ENCODE results near the gene PAX8. TPM values are rescaled to one million over a fixed set of nuclear protein-coding genes. Genes with fewer than 3 reads are reported as not detected.

Gene PAX8
- total RNA-seq, 4 donors from 2014 or later, result 0.62 to 2.5 (median 1.1) TPM; not detected in 1

- Histone ChIP-seq H3K36me3 (no peaks in the 10 kb centered on the region), H3K9me3 (no peaks in the 10 kb centered on the region), H3K27me3 (no peaks in the 10 kb centered on the region), H3K4me1 (peaks cover 0 to 20% (median 5%) of the 10 kb centered on the region in 3 donors), H3K4me3 (peak overlapping the region; percentile 48 to 66), H3K27ac (peak overlapping the region in 3 of 4 donors; percentile 68 to 85 (median 74))
- 0% methylated on average over 1 of the region's 79 CpGs for WGBS, 2 donors (ENCODE audit: low coverage in 1 of 2)
- TF ChIP-seq EP300 (IDR thresholded peaks at IDR 0.05), result no peak
- peak; percentile 60 for TF ChIP-seq POLR2AphosphoS5 (IDR thresholded peaks at IDR 0.05)
- peak in 1 of 2 donors; percentile 46 for TF ChIP-seq POLR2A (IDR thresholded peaks at IDR 0.05)
- TF ChIP-seq, protein P1, sequence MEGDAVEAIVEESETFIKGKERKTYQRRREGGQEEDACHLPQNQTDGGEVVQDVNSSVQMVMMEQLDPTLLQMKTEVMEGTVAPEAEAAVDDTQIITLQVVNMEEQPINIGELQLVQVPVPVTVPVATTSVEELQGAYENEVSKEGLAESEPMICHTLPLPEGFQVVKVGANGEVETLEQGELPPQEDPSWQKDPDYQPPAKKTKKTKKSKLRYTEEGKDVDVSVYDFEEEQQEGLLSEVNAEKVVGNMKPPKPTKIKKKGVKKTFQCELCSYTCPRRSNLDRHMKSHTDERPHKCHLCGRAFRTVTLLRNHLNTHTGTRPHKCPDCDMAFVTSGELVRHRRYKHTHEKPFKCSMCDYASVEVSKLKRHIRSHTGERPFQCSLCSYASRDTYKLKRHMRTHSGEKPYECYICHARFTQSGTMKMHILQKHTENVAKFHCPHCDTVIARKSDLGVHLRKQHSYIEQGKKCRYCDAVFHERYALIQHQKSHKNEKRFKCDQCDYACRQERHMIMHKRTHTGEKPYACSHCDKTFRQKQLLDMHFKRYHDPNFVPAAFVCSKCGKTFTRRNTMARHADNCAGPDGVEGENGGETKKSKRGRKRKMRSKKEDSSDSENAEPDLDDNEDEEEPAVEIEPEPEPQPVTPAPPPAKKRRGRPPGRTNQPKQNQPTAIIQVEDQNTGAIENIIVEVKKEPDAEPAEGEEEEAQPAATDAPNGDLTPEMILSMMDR (IDR thresholded peaks at IDR 0.05), result peak; percentile 85 to 97 (median 92)
- ATAC-seq, result peak; percentile 90
These were observed 79.7 kb downstream of the PAX8 start for GRCh38 chr2:113198790-113199612.

GRCh38 chr2:113198048-113198789 lies 80.5 kb downstream of the PAX8 start:
- TF ChIP-seq EP300 (IDR thresholded peaks at IDR 0.05), result no peak
- TF ChIP-seq, protein P1 (IDR thresholded peaks at IDR 0.05), result no peak
- TF ChIP-seq POLR2AphosphoS5 (IDR thresholded peaks at IDR 0.05), result no peak
- no peak for TF ChIP-seq POLR2A (IDR thresholded peaks at IDR 0.05)
- Histone ChIP-seq H3K4me3 (peak overlapping the region; percentile 48 to 66), H3K9me3 (no peaks in the 10 kb centered on the region), H3K27me3 (no peaks in the 10 kb centered on the region), H3K4me1 (peaks cover 0 to 18% (median 5%) of the 10 kb centered on the region in 3 donors), H3K27ac (peak overlapping the region in 3 of 4 donors; percentile 68 to 85 (median 74)), H3K36me3 (no peaks in the 10 kb centered on the region)
- no peak for ATAC-seq
- WGBS, 2 donors (ENCODE audit: low coverage in 1 of 2), result 96 to 100% methylated on average over 3 to 6 of the region's 32 CpGs

DNA sequence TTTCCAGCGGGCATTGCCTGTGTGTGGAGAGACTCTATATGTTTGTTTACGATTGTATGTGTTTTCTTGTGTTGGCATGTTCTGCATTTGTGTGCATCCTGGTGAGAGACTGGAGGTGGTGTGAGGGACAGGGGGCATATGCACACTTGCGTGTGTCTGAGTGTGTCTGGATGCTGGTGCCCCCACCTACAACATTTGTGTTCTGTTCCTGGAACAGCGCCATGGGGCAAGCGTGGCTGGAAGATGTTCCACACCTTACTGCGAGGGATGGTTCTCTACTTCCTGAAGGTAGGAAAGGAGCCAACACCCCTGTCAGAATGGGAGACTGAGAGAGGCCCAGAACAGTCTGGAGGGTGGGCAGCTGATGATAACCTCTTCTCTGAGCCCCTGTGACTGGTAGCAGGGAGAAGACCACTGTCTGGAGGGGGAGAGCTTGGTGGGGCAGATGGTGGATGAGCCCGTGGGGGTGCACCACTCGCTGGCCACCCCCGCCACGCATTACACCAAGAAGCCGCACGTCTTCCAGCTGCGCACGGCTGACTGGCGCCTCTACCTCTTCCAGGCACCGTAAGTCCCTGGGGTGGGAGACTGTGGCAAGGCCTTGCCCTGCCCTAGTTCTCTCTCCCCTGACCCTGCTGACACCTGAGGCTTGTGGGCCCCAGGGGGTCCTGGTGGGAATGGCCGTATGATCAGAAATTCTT lies 81.2 kb downstream of the PAX8 start:
- H3K9me3 ChIP-seq, result no peaks in the 10 kb centered on the region
- no peaks in the 10 kb centered on the region for H3K36me3 ChIP-seq
- peaks cover 0 to 18% (median 5%) of the 10 kb centered on the region in 3 donors for H3K4me1 ChIP-seq
- H3K4me3 ChIP-seq, result no peak overlapping the region
- H3K27me3 ChIP-seq, result no peaks in the 10 kb centered on the region
- no peak for ATAC-seq
- 70 to 88% methylated on average over 4 to 5 of the region's 17 CpGs for WGBS, 2 donors (ENCODE audit: low coverage in 1 of 2)
- no peak for TF ChIP-seq EP300 (IDR thresholded peaks at IDR 0.05)
- TF ChIP-seq POLR2AphosphoS5 (IDR thresholded peaks at IDR 0.05), result no peak
- TF ChIP-seq, protein P1 (IDR thresholded peaks at IDR 0.05), result no peak
- no peak for TF ChIP-seq POLR2A (IDR thresholded peaks at IDR 0.05)
- no peak overlapping the region for H3K27ac ChIP-seq

DNA sequence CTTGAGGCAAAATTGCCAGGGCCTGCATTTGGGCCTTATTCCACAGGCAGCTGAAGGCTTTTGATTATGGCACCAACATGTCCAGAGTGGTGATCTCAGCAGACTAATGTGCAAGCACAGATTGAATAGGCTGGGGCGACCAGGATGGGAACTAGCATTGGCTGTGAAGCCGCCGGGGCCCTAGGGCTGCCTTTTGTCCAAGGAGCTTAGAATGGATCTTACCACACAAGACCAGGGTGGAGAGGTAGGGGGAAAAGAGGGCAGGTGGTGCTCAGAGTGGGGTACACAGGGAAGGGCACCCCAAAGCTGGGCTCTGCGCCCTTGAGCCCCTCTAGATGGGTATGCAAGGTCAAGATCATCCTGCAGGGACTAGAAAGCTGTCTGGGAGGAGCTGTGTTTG lies 81.9 kb downstream of the PAX8 start:
- WGBS, 2 donors (ENCODE audit: low coverage in 1 of 2), result 100% methylated on average over 1 of the region's 4 CpGs

More for the DNA sequence above, 81.9 kb downstream of the PAX8 start:
- no peak for ATAC-seq
- no peak overlapping the region for H3K27ac ChIP-seq
- peaks cover 0 to 18% (median 5%) of the 10 kb centered on the region in 3 donors for H3K4me1 ChIP-seq
- H3K4me3 ChIP-seq, result no peak overlapping the region
- TF ChIP-seq EP300 (IDR thresholded peaks at IDR 0.05) (no peak), POLR2A (IDR thresholded peaks at IDR 0.05) (no peak), POLR2AphosphoS5 (IDR thresholded peaks at IDR 0.05) (no peak)
- TF ChIP-seq, protein P1 (IDR thresholded peaks at IDR 0.05), result no peak
- H3K27me3 ChIP-seq, result no peaks in the 10 kb centered on the region
- no peaks in the 10 kb centered on the region for H3K9me3 ChIP-seq
- H3K36me3 ChIP-seq, result no peaks in the 10 kb centered on the region

All from gastroesophageal sphincter (tissue), 4 donors.